Loucy (cell line): ENCODE data around the gene SLC35F3.

ENCODE experiments used
- CTCF ChIP-seq: fragments of 200-600 bp; sonication (generic); conservative IDR thresholded peaks from 2 replicates; pipeline ENCODE4 v1.5.1; 2014; ENCODE audit warnings: mild to moderate bottlenecking, antibody characterized with exemption, low read length
- EZH2phosphoT487 ChIP-seq: fragments of 200-600 bp; IDR thresholded peaks from 2 replicates; pipeline ENCODE4 v1.6.1; 2018; ENCODE audit warnings: antibody characterized with exemption, mild to moderate bottlenecking, moderate library complexity, borderline replicate concordance

DNA sequence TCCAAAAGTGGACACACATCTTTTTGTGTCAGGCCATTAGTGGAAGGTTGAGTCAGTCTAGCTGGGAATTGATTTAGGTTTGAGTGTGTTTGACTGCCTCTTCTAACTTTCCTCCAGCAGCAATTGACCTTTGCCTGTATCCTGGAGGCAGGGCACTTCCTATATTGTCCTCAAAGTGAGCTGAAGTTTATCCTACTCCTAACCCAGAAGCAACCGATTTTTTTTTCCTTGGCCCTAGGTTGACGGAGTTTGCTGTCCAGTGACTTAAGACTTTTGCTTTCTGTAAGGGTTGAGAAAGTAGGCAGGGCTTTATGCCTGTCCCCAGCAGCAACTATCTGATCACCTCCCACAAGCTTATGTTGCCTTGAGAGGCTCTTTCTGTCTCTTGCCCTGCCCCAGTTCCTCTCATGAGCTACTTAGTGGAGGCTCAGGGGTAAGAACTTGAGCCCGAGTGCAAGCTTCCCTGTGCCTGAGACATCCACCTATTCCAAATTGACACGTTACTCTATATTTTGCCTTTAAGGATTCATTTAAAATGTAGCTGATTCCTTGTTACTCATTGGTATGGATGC, 30.9 kb downstream of the SLC35F3 start:
- TF ChIP-seq CTCF = no peak
- no peak for TF ChIP-seq EZH2phosphoT487
